SK-N-SH (cell line): ENCODE measurements around the gene PAX2.

ENCODE experiments used
- POLR2AphosphoS5 ChIP-seq: IDR thresholded peaks from 2 replicates; pipeline ENCODE4 v1.6.1; 2012; ENCODE audit warnings: low read depth, low read length
- TF ChIP-seq, protein P1 (sequence below): fragments of 200-600 bp; sonication (generic); IDR thresholded peaks from 2 replicates; pipeline ENCODE4 v1.6.1; 2017; ENCODE audit warnings: antibody characterized with exemption, mild to moderate bottlenecking, moderate library complexity

DNA sequence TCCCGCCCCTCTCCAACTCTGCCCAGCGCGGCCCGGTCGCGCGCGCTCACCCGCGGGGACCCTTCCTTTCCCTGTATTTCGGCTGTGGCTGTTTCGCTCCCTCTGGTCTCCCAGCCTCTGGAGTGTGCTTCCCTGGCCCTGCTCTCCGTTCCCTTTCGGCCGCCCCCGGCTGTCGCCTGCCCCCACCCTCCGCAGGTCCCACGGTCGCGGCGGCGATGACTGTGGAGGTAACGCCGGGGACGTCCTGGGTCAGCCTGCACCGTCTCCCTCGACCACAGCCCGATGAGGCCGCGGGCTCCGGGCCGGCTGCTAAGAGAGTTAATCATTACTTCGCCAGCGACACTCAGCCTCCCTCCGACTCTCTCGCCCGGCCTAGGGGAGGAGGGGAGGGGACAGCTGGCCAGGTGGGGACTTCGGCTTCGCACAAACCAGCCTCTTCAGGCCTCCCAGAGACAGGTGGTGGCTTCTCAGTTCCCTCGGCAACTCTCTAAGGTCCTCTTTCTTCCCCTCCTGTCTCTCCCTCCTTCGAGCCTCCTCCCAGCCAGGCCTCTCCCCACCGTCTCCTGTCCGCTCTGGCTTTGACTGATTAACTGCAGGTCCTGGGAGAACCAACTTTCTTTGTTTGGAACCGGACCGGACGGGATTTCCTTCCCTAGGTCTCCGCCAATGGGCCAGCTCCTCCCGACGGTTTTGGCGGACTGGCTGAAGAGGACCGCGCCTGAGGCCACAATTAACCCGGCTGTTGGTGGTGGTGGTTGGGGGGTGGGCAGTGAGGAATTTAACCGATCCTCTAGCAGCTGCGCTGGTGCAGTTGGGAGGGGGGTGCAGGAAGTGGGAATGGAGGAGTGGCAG is 5.6 kb upstream of the PAX2 start:
- TF ChIP-seq, protein P1, sequence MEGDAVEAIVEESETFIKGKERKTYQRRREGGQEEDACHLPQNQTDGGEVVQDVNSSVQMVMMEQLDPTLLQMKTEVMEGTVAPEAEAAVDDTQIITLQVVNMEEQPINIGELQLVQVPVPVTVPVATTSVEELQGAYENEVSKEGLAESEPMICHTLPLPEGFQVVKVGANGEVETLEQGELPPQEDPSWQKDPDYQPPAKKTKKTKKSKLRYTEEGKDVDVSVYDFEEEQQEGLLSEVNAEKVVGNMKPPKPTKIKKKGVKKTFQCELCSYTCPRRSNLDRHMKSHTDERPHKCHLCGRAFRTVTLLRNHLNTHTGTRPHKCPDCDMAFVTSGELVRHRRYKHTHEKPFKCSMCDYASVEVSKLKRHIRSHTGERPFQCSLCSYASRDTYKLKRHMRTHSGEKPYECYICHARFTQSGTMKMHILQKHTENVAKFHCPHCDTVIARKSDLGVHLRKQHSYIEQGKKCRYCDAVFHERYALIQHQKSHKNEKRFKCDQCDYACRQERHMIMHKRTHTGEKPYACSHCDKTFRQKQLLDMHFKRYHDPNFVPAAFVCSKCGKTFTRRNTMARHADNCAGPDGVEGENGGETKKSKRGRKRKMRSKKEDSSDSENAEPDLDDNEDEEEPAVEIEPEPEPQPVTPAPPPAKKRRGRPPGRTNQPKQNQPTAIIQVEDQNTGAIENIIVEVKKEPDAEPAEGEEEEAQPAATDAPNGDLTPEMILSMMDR = no peak
- TF ChIP-seq POLR2AphosphoS5 = no peak
